Karpas-422 (cell line): ENCODE data around the gene SYNGR4. TPM values are rescaled to one million over a fixed set of nuclear protein-coding genes. Genes with fewer than 3 reads are reported as not detected.

Experiments used
- total RNA-seq: library from RNA; depleted of rRNA; stranded (reverse); fragments of >200 nt; shearing (Covaris generic); gene quantifications from 2 replicates; pipeline ENCODE4 v1.2.3, GENCODE V29; 2014; ENCODE audit warnings: low replicate concordance; rRNA removed

The SYNGR4 gene
- total RNA-seq, 1 experiment from 2014 or later: not detected

Other genes starting within 250 kb of the SYNGR4 start
- gene LIG1, start 194.0 kb upstream of the SYNGR4 start, total RNA-seq: 50.1 and 95.1 TPM in 2 replicates
- gene ZSWIM9, start 193.7 kb upstream of the SYNGR4 start, total RNA-seq: 2.3 and 6.2 TPM in 2 replicates
- 72.3 and 137 TPM in 2 replicates for gene CARD8, start 108.5 kb upstream of the SYNGR4 start, total RNA-seq
- not detected in 2 replicates for gene ZNF114, start 94.3 kb upstream of the SYNGR4 start, total RNA-seq
- 64.7 and 77.3 TPM in 2 replicates for gene EMP3, start 38.8 kb upstream of the SYNGR4 start, total RNA-seq
- 7.8 and 10.4 TPM in 2 replicates for gene TMEM143, start 427 bp upstream of the SYNGR4 start, total RNA-seq
- gene KDELR1, start 27.2 kb downstream of the SYNGR4 start, total RNA-seq: 39.5 and 53.7 TPM in 2 replicates
- gene GRIN2D, start 29.3 kb downstream of the SYNGR4 start, total RNA-seq: not detected in 2 replicates
- gene GRWD1, start 81.6 kb downstream of the SYNGR4 start, total RNA-seq: 15.9 and 22.2 TPM in 2 replicates
- gene KCNJ14, start 91.2 kb downstream of the SYNGR4 start, total RNA-seq: 0.69 and 1.1 TPM in 2 replicates
- gene CYTH2, start 105.0 kb downstream of the SYNGR4 start, total RNA-seq: 32.5 and 60.4 TPM in 2 replicates
- 0.54 TPM in 1 of 2 replicates, not detected in the other for gene LMTK3, start 147.5 kb downstream of the SYNGR4 start, total RNA-seq
- gene SULT2B1, start 187.8 kb downstream of the SYNGR4 start, total RNA-seq: not detected in 2 replicates
- not detected in 2 replicates for gene SPACA4, start 242.4 kb downstream of the SYNGR4 start, total RNA-seq